Measurements from ENCODE around the gene DPF3. TPM values are rescaled to one million over a fixed set of nuclear protein-coding genes. Genes with fewer than 3 reads are reported as not detected.

The DPF3 gene
- total RNA-seq, 6 experiments from 2014 or later = 1.2 to 5.7 (median 2.9) TPM

DNA sequence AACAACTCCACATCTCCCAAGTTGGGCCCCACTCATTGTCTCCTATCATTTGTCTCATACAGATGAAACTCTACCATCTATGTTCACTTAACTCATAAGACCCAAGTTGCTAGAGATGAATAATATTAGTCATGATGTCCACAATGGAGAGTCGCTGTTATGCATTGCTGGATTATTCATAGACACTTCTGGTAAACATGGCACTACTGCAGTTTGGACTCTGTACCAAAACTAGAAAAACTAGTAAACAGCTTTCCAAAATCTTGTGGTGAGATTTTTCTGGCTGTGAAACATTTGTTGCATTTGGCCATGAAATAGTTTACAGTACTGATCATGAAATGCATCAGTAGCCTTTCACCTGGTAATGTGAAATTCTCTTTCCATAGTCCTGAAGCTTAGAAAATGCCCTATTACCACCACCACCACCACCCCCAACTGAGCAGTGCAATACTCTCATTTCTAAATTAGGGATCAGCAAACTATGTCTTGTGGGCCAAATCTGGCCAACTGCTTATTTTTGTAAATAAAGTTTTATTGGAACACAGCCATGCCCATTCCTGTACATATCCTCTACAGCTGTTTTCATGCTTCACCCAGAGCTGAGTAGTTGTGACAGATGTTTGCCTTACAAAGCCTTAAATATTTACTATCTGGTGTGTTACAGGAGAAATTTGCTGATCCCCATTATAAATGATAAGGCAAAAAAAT lies 236.5 kb downstream of the DPF3 start:
- H3K4me3 ChIP-seq = no peak overlapping the region
- DNase-seq = no peak
- no peak overlapping the region for H3K27ac ChIP-seq
- WGBS (ENCODE audit: insufficient coverage, low coverage, low lambda C conversion rate, missing lambda C conversion rate) = 65% methylated on average over 1 of the region's 1 CpG
- H3K36me3 ChIP-seq = no peaks in the 10 kb centered on the region
- no peaks in the 10 kb centered on the region for H3K27me3 ChIP-seq
- H3K9me3 ChIP-seq = no peaks in the 10 kb centered on the region
- H3K4me1 ChIP-seq = no peaks in the 10 kb centered on the region
- no peak for ATAC-seq
- intact Hi-C loops (cut with DNase I) = no loop called here
- no peak for TF ChIP-seq POLR2A (IDR thresholded peaks at IDR 0.05)
- no peak for TF ChIP-seq CTCF (IDR thresholded peaks at IDR 0.05)

DNA sequence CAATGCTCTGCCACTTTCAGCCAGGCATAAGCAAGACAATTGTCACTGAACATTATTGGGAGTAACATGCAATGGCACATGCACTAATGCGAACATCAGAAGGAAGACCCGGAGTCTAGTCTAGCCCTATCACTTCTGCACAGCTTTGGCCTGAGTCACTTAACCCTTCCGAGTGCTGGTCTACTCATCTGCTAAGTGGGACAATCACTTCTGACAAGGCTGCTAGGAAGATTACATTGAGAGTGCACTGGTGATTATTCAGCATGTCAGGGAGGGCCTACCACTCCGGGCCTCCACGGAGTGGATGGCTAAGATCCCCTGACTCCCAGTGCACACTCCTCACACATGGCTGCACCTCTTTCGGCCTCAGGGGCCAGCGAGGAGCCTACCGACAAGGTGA lies 240.9 kb downstream of the DPF3 start:
- H3K27me3 ChIP-seq = no peaks in the 10 kb centered on the region
- H3K27ac ChIP-seq = no peak overlapping the region
- no peak for TF ChIP-seq CTCF (IDR thresholded peaks at IDR 0.05)
- no peak for TF ChIP-seq POLR2A (IDR thresholded peaks at IDR 0.05)
- 17% methylated on average over 1 of the region's 8 CpGs for WGBS (ENCODE audit: insufficient coverage, low coverage, low lambda C conversion rate, missing lambda C conversion rate)
- ATAC-seq (no peak), DNase-seq (no peak)
- H3K36me3 ChIP-seq = no peaks in the 10 kb centered on the region
- H3K9me3 ChIP-seq = no peaks in the 10 kb centered on the region
- H3K4me1 ChIP-seq = no peaks in the 10 kb centered on the region
- intact Hi-C loops (cut with DNase I) = no loop called here
- no peak overlapping the region for H3K4me3 ChIP-seq

- no peak for ATAC-seq
- H3K4me1 ChIP-seq = no peaks in the 10 kb centered on the region
- H3K9me3 ChIP-seq = no peaks in the 10 kb centered on the region
- DNase-seq = no peak
- TF ChIP-seq CTCF (IDR thresholded peaks at IDR 0.05) (no peak), POLR2A (IDR thresholded peaks at IDR 0.05) (no peak)
- no peak overlapping the region for H3K27ac ChIP-seq
- intact Hi-C loops (cut with DNase I) = no loop called here
- no peaks in the 10 kb centered on the region for H3K27me3 ChIP-seq
- 67% methylated on average over 2 of the region's 4 CpGs for WGBS (ENCODE audit: insufficient coverage, low coverage, low lambda C conversion rate, missing lambda C conversion rate)
- no peaks in the 10 kb centered on the region for H3K36me3 ChIP-seq
- H3K4me3 ChIP-seq = no peak overlapping the region
These were observed 241.7 kb downstream of the DPF3 start for GRCh38 chr14:72652179-72652578.

DNA sequence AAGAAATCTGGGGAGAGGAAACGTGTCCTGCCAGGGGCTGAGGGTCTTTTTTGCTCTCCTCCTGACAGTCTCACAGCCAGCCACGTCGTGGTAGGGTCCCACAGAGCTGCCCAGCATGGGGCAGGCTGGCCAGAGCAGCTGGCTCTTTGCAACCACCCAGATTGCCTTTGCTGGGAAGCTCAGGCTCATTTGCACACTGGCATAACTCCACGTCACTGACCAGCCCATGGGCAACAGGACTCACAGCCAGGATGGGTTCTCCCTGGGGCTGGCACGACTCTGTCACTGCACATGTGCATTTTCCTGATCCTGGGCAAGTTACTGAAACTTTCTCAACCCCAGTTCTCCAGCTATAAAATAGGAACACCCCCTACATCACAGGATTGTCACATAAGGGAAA lies 242.2 kb downstream of the DPF3 start:
- Histone ChIP-seq H3K9me3 (no peaks in the 10 kb centered on the region), H3K27me3 (no peaks in the 10 kb centered on the region), H3K36me3 (no peaks in the 10 kb centered on the region), H3K27ac (no peak overlapping the region), H3K4me1 (no peaks in the 10 kb centered on the region), H3K4me3 (no peak overlapping the region)
- ATAC-seq (no peak), DNase-seq (no peak)
- intact Hi-C loops (cut with DNase I) = no loop called here
- TF ChIP-seq POLR2A (IDR thresholded peaks at IDR 0.05) (no peak), CTCF (IDR thresholded peaks at IDR 0.05) (no peak)
- whole genome bisulfite sequencing (ENCODE audit: insufficient coverage, low coverage, low lambda C conversion rate, missing lambda C conversion rate) = 83% methylated on average over 2 of the region's 5 CpGs

Data from right lobe of liver (tissue), 6 donors.